ENCODE measurements around the gene MFRP. TPM values are rescaled to one million over a fixed set of nuclear protein-coding genes. Genes with fewer than 3 reads are reported as not detected.

The MFRP gene
- total RNA-seq, 1 experiment from 2014 or later, result not detected

- Histone ChIP-seq H3K79me2 (ENCODE audit: low read length) (no peaks in the 10 kb centered on the region), H3K9me2 (replicated peaks; ENCODE audit: low read length) (no peaks in the 10 kb centered on the region), H4K20me1 (ENCODE audit: low read length) (no peaks in the 10 kb centered on the region), H3K36me3 (ENCODE audit: low read depth, low read length) (no peaks in the 10 kb centered on the region), H3K27me3 (ENCODE audit: low read length) (no peaks in the 10 kb centered on the region), H3K27ac (ENCODE audit: low read length) (no peak overlapping the region), H3K9me3 (ENCODE audit: low read length) (no peaks in the 10 kb centered on the region), H3K9ac (ENCODE audit: low read length) (peak overlapping the region; percentile 62), H3K4me3 (ENCODE audit: low read length) (peak overlapping the region; percentile 80), H3F3A (ENCODE audit: low read length, unreplicated experiment) (no peaks in the 10 kb centered on the region), H3K4me1 (ENCODE audit: insufficient read depth, low read length) (peaks cover 27% of the 10 kb centered on the region), H2AFZ (ENCODE audit: low read length) (peak overlapping the region; percentile 95), H3K4me2 (ENCODE audit: low read length) (peak overlapping the region; percentile 99)
- intact Hi-C loops (cut with micrococcal nuclease), result loop anchor here (1.0 to 2.0 kb wide), 2 partner anchors 20 to 93 kb away; no protein-coding TSS in a partner anchor
- TSS peak; percentile 64 for BruUV-seq (replicated peaks)
- no peak for DNase-seq
- ChIA-PET CTCF (interaction anchor here (0.5 to 2.0 kb wide), 6 partner anchors 25 to 259 kb away, joined by 3 to 14 read pairs (median 6); partner anchors contain the start of gene HINFP), POLR2A (ENCODE audit: unreplicated experiment) (interaction anchor here (0.7 kb wide), 1 partner anchor 42 kb away, joined by 4 read pairs; no protein-coding TSS in a partner anchor)
- ATAC-seq, result 0 out of 2 replicates have a peak, but pooled peaks have one; percentile 1
- no peak for TF ChIP-seq EZH2 (IDR thresholded peaks at IDR 0.05; ENCODE audit: low read length, unreplicated experiment)
- no peak for TF ChIP-seq EZH2phosphoT487 (IDR thresholded peaks at IDR 0.05; ENCODE audit: borderline replicate concordance, low read length)
- TF ChIP-seq, protein P1, sequence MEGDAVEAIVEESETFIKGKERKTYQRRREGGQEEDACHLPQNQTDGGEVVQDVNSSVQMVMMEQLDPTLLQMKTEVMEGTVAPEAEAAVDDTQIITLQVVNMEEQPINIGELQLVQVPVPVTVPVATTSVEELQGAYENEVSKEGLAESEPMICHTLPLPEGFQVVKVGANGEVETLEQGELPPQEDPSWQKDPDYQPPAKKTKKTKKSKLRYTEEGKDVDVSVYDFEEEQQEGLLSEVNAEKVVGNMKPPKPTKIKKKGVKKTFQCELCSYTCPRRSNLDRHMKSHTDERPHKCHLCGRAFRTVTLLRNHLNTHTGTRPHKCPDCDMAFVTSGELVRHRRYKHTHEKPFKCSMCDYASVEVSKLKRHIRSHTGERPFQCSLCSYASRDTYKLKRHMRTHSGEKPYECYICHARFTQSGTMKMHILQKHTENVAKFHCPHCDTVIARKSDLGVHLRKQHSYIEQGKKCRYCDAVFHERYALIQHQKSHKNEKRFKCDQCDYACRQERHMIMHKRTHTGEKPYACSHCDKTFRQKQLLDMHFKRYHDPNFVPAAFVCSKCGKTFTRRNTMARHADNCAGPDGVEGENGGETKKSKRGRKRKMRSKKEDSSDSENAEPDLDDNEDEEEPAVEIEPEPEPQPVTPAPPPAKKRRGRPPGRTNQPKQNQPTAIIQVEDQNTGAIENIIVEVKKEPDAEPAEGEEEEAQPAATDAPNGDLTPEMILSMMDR (conservative IDR thresholded peaks at IDR 0.05; ENCODE audit: low read depth, low read length), result no peak
These were observed 34.3 kb upstream of the MFRP start for GRCh38 chr11:119380827-119381180.

DNA sequence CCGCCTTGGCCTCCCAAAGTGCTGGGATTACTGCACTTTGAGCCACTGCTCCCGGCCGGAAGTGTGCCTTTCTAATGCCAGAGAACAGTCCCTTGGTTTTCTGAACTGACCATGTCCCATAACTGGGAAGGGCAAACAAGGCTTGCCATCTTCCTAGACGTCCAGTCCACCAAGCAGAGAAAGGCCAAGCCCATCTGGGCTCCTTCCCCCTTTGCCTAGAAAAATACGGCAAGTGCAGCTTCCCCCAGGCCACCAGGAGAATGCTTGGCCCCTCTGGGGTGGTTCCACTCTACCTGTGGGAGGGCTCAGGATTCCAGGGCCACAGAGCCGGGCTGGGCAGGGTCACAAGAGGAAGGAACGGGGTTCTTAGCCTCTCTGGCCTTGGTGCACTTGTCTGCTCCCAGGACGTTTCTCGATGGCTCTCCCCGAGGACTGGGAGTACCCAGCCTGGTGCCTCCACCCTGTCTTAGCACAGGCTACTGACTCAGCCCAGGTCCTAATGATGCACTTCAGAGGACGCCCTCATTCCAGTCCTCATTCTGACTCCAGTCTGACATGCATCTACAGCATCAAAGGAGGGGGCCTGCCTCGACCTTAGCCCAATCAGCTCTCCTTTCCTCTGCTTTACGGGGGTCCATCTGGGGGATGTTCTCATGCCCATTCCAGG, 33.8 kb upstream of the MFRP start:
- H3K4me2 ChIP-seq (ENCODE audit: low read length), result peak overlapping the region; percentile 99
- peak overlapping the region; percentile 80 for H3K4me3 ChIP-seq (ENCODE audit: low read length)
- no peak overlapping the region for H3K27ac ChIP-seq (ENCODE audit: low read length)
- no peaks in the 10 kb centered on the region for H3K9me3 ChIP-seq (ENCODE audit: low read length)
- no peaks in the 10 kb centered on the region for H3K27me3 ChIP-seq (ENCODE audit: low read length)
- ATAC-seq (no peak), DNase-seq (no peak)
- peak overlapping the region; percentile 95 for H2AFZ ChIP-seq (ENCODE audit: low read length)
- TF ChIP-seq EZH2 (IDR thresholded peaks at IDR 0.05; ENCODE audit: low read length, unreplicated experiment) (no peak), EZH2phosphoT487 (IDR thresholded peaks at IDR 0.05; ENCODE audit: borderline replicate concordance, low read length) (no peak)
- TF ChIP-seq, protein P1 (conservative IDR thresholded peaks at IDR 0.05; ENCODE audit: low read depth, low read length), result no peak
- H3K4me1 ChIP-seq (ENCODE audit: insufficient read depth, low read length), result peaks cover 27% of the 10 kb centered on the region
- no peaks in the 10 kb centered on the region for H3F3A ChIP-seq (ENCODE audit: low read length, unreplicated experiment)
- H4K20me1 ChIP-seq (ENCODE audit: low read length), result no peaks in the 10 kb centered on the region
- BruUV-seq (replicated peaks), result no TSS peak
- CTCF ChIA-PET, result no interaction called here
- no peaks in the 10 kb centered on the region for H3K79me2 ChIP-seq (ENCODE audit: low read length)
- POLR2A ChIA-PET (ENCODE audit: unreplicated experiment), result no interaction called here
- no peaks in the 10 kb centered on the region for H3K9me2 ChIP-seq (replicated peaks; ENCODE audit: low read length)
- intact Hi-C loops (cut with micrococcal nuclease), result loop anchor here (2.0 kb wide), 1 partner anchor 19 kb away; no protein-coding TSS in a partner anchor
- no peak overlapping the region for H3K9ac ChIP-seq (ENCODE audit: low read length)
- no peaks in the 10 kb centered on the region for H3K36me3 ChIP-seq (ENCODE audit: low read depth, low read length)

- Histone ChIP-seq H3F3A (ENCODE audit: low read length, unreplicated experiment) (no peaks in the 10 kb centered on the region), H3K9me3 (ENCODE audit: low read length) (no peaks in the 10 kb centered on the region), H3K4me1 (ENCODE audit: insufficient read depth, low read length) (peaks cover 27% of the 10 kb centered on the region), H3K79me2 (ENCODE audit: low read length) (no peaks in the 10 kb centered on the region), H4K20me1 (ENCODE audit: low read length) (no peaks in the 10 kb centered on the region), H3K4me3 (ENCODE audit: low read length) (no peak overlapping the region), H3K9me2 (replicated peaks; ENCODE audit: low read length) (no peaks in the 10 kb centered on the region), H3K27me3 (ENCODE audit: low read length) (no peaks in the 10 kb centered on the region), H2AFZ (ENCODE audit: low read length) (no peak overlapping the region), H3K36me3 (ENCODE audit: low read depth, low read length) (no peaks in the 10 kb centered on the region), H3K4me2 (ENCODE audit: low read length) (no peak overlapping the region), H3K9ac (ENCODE audit: low read length) (no peak overlapping the region), H3K27ac (ENCODE audit: low read length) (no peak overlapping the region)
- intact Hi-C loops (cut with micrococcal nuclease), result no loop called here
- DNase-seq (no peak), ATAC-seq (no peak)
- TF ChIP-seq, protein P1 (conservative IDR thresholded peaks at IDR 0.05; ENCODE audit: low read depth, low read length), result no peak
- TF ChIP-seq EZH2 (IDR thresholded peaks at IDR 0.05; ENCODE audit: low read length, unreplicated experiment) (no peak), EZH2phosphoT487 (IDR thresholded peaks at IDR 0.05; ENCODE audit: borderline replicate concordance, low read length) (no peak)
- ChIA-PET CTCF (no interaction called here), POLR2A (ENCODE audit: unreplicated experiment) (interaction anchor here (0.7 kb wide), 1 partner anchor 39 kb away, joined by 6 read pairs; no protein-coding TSS in a partner anchor)
- no TSS peak for BruUV-seq (replicated peaks)
These were observed 32.5 kb upstream of the MFRP start for GRCh38 chr11:119378851-119379465.
